SK-N-SH treated with all-trans-retinoic acid at 6 μM for 48 hours (cell line): ENCODE measurements around the gene COBL.

ENCODE experiments used
- BACH2 ChIP-seq: fragments of 250-450 bp; sonication (Bioruptor Pico); IDR thresholded peaks from 2 replicates; pipeline ENCODE4 v1.9.0; 2021; ENCODE audit warnings: mild to moderate bottlenecking, borderline replicate concordance
- GLIS3 ChIP-seq: fragments of 250-450 bp; sonication (Bioruptor Pico); IDR thresholded peaks from 2 replicates; pipeline ENCODE4 v1.5.0; 2020; ENCODE audit warnings: mild to moderate bottlenecking, moderate library complexity
- ISL1 ChIP-seq: fragments of 250-450 bp; sonication (Bioruptor Pico); IDR thresholded peaks from 2 replicates; pipeline ENCODE4 v2.1.2; 2022; ENCODE audit warnings: mild to moderate bottlenecking, moderate library complexity
- RARB ChIP-seq: fragments of 250-450 bp; sonication (Bioruptor Pico); IDR thresholded peaks from 2 replicates; pipeline ENCODE4 v1.8.0; 2021; ENCODE audit warnings: mild to moderate bottlenecking, moderate library complexity
- TCF4 ChIP-seq: fragments of 250-450 bp; sonication (Bioruptor Pico); IDR thresholded peaks from 2 replicates; pipeline ENCODE4 v1.8.0; 2021; ENCODE audit warnings: mild to moderate bottlenecking, moderate library complexity, borderline replicate concordance
- ZFP30 ChIP-seq: fragments of 450-650 bp; formaldehyde crosslinking; IDR thresholded peaks from 2 replicates; pipeline ENCODE4 v1.5.0; 2022; ENCODE audit warnings: mild to moderate bottlenecking, moderate library complexity
- ZNF565 ChIP-seq: fragments of 450-650 bp; formaldehyde crosslinking; conservative IDR thresholded peaks from 2 replicates; pipeline ENCODE4 v1.5.0; 2020; ENCODE audit warnings: low read depth, mild to moderate bottlenecking, moderate library complexity
- ZNF70 ChIP-seq: fragments of 450-650 bp; formaldehyde crosslinking; IDR thresholded peaks from 2 replicates; pipeline ENCODE4 v1.5.0; 2020; ENCODE audit warnings: mild to moderate bottlenecking, moderate library complexity
- ZNF8 ChIP-seq: fragments of 450-650 bp; formaldehyde crosslinking; IDR thresholded peaks from 2 replicates; pipeline ENCODE4 v1.5.0; 2020; ENCODE audit warnings: mild to moderate bottlenecking, moderate library complexity
- TF ChIP-seq, protein P1 (sequence below): fragments of 250-450 bp; sonication (Bioruptor Pico); IDR thresholded peaks from 2 replicates; pipeline ENCODE4 v1.8.0; 2020; ENCODE audit warnings: mild to moderate bottlenecking, moderate library complexity, borderline replicate concordance

DNA sequence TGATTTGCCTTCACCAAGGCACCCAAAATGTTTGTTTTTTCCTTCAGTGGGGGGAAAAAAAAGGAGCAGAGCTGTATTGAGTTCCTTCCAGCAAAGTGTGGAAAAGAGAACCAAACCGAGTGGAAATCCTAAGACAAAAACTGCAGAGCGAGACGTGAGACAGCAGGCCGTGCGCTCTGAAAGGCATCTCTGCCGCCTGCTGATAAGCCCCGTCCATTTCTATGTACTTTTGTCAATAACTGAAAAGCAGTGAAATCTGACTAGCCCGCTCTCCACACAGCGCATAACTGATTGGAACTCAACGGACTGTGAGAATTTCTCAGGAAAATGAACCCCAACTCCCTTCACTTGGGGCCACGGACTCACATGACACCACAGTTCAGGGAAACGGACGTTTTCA is 83.2 kb downstream of the COBL start:
- TF ChIP-seq GLIS3 (no peak), ZFP30 (CRISPR knock-in tag) (no peak), ISL1 (CRISPR knock-in tag) (no peak), ZNF565 (CRISPR knock-in tag) (no peak), RARB (CRISPR knock-in tag) (no peak), TCF4 (CRISPR knock-in tag) (no peak), ZNF8 (no peak), ZNF70 (no peak), BACH2 (no peak)
- TF ChIP-seq, protein P1, sequence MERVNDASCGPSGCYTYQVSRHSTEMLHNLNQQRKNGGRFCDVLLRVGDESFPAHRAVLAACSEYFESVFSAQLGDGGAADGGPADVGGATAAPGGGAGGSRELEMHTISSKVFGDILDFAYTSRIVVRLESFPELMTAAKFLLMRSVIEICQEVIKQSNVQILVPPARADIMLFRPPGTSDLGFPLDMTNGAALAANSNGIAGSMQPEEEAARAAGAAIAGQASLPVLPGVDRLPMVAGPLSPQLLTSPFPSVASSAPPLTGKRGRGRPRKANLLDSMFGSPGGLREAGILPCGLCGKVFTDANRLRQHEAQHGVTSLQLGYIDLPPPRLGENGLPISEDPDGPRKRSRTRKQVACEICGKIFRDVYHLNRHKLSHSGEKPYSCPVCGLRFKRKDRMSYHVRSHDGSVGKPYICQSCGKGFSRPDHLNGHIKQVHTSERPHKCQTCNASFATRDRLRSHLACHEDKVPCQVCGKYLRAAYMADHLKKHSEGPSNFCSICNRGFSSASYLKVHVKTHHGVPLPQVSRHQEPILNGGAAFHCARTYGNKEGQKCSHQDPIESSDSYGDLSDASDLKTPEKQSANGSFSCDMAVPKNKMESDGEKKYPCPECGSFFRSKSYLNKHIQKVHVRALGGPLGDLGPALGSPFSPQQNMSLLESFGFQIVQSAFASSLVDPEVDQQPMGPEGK (CRISPR knock-in tag) = no peak
